ENCODE data around the gene ESPNL.
A peak's percentile ranks its signal among the peaks of the same experiment; 100 is the strongest.

GRCh38 chr2:238127165-238128060 lies 27.3 kb downstream of the ESPNL start:
- TF ChIP-seq MAZ (IDR thresholded peaks at IDR 0.05; ENCODE audit: borderline replicate concordance, low read depth, low read length) = peak; percentile 57; the same call in 1 of the 2 replicates
- TF ChIP-seq RCOR1 (IDR thresholded peaks at IDR 0.05; ENCODE audit: insufficient replicate concordance, low read length) = no peak
- TF ChIP-seq, protein P1, sequence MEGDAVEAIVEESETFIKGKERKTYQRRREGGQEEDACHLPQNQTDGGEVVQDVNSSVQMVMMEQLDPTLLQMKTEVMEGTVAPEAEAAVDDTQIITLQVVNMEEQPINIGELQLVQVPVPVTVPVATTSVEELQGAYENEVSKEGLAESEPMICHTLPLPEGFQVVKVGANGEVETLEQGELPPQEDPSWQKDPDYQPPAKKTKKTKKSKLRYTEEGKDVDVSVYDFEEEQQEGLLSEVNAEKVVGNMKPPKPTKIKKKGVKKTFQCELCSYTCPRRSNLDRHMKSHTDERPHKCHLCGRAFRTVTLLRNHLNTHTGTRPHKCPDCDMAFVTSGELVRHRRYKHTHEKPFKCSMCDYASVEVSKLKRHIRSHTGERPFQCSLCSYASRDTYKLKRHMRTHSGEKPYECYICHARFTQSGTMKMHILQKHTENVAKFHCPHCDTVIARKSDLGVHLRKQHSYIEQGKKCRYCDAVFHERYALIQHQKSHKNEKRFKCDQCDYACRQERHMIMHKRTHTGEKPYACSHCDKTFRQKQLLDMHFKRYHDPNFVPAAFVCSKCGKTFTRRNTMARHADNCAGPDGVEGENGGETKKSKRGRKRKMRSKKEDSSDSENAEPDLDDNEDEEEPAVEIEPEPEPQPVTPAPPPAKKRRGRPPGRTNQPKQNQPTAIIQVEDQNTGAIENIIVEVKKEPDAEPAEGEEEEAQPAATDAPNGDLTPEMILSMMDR (conservative IDR thresholded peaks at IDR 0.05; ENCODE audit: low read depth, low read length) = no peak; the same call in 1 of the 2 replicates
- no peak for TF ChIP-seq BHLHE40 (IDR thresholded peaks at IDR 0.05; ENCODE audit: low read depth, low read length)
- no peak for TF ChIP-seq POLR2A (IDR thresholded peaks at IDR 0.05; ENCODE audit: low read depth, low read length)
- TF ChIP-seq MXI1 (IDR thresholded peaks at IDR 0.05; ENCODE audit: borderline replicate concordance, low read depth, low read length) = no peak
- TF ChIP-seq NFE2L2 (IDR thresholded peaks at IDR 0.05; ENCODE audit: low read depth, low read length) = no peak
- TF ChIP-seq CEBPB (IDR thresholded peaks at IDR 0.05; ENCODE audit: low read depth, low read length) = no peak

Measured in IMR-90 (cell line).